Nephron progenitor cell (in vitro differentiated cells): ENCODE data around the gene C8G.

Experiments used
- DNase-seq: peaks from one replicate; pipeline ENCODE4 v3.0.0; 2021
- H3K27ac Mint-ChIP-seq: 2 replicates; pipeline ENCODE4 v1.8.0; 2021; ENCODE audit warnings: mild to moderate bottlenecking, moderate library complexity, mixed read lengths
- H3K27me3 Mint-ChIP-seq: 2 replicates; pipeline ENCODE4 v1.8.0; 2021; ENCODE audit warnings: mild to moderate bottlenecking, low read depth, mixed read lengths; ENCODE audit not compliant: poor library complexity
- H3K36me3 Mint-ChIP-seq: 2 replicates; pipeline ENCODE4 v1.8.0; 2021; ENCODE audit warnings: low read depth, mixed read lengths
- H3K4me1 Mint-ChIP-seq: 2 replicates; pipeline ENCODE4 v1.8.0; 2021; ENCODE audit warnings: mixed read lengths
- H3K4me3 Mint-ChIP-seq: 2 replicates; pipeline ENCODE4 v1.8.0; 2021; ENCODE audit warnings: mild to moderate bottlenecking, moderate library complexity, mixed read lengths
- H3K9me3 Mint-ChIP-seq: 2 replicates; pipeline ENCODE4 v1.8.0; 2021; ENCODE audit warnings: mild to moderate bottlenecking, moderate library complexity, mixed read lengths
- CTCF ChIP-seq: fragments of 200-600 bp; sonication (generic); IDR thresholded peaks from 2 replicates; pipeline ENCODE4 v1.5.0; 2021; ENCODE audit warnings: antibody characterized with exemption

C8G gene

GRCh38 chr9:136916330-136917184 is 28.5 kb upstream of the C8G start:
- Mint-ChIP-seq H3K27ac (peak overlapping the region; percentile 57), H3K36me3 (peaks cover 43% of the 10 kb centered on the region), H3K4me3 (no peak overlapping the region), H3K4me1 (no peaks in the 10 kb centered on the region), H3K27me3 (no peaks in the 10 kb centered on the region), H3K9me3 (no peaks in the 10 kb centered on the region)
- TF ChIP-seq CTCF, result no peak
- no peak for DNase-seq

- H3K27me3 Mint-ChIP-seq, result no peaks in the 10 kb centered on the region
- no peak for TF ChIP-seq CTCF
- peaks cover 43% of the 10 kb centered on the region for H3K36me3 Mint-ChIP-seq
- H3K4me1 Mint-ChIP-seq, result peaks cover 6% of the 10 kb centered on the region
- H3K4me3 Mint-ChIP-seq, result no peak overlapping the region
- no peaks in the 10 kb centered on the region for H3K9me3 Mint-ChIP-seq
- H3K27ac Mint-ChIP-seq, result peak overlapping the region; percentile 35
- DNase-seq, result no peak
Observed at GRCh38 chr9:136917902-136918301, 27.1 kb upstream of the C8G start.

GRCh38 chr9:136920069-136920468 is 25.0 kb upstream of the C8G start:
- DNase-seq, result no peak
- Mint-ChIP-seq H3K36me3 (peaks cover 37% of the 10 kb centered on the region), H3K9me3 (no peaks in the 10 kb centered on the region), H3K27ac (no peak overlapping the region), H3K4me3 (no peak overlapping the region), H3K27me3 (peaks cover 6% of the 10 kb centered on the region), H3K4me1 (peaks cover 6% of the 10 kb centered on the region)
- TF ChIP-seq CTCF, result no peak

GRCh38 chr9:136920734-136921231 is 24.3 kb upstream of the C8G start:
- peaks cover 6% of the 10 kb centered on the region for H3K27me3 Mint-ChIP-seq
- peaks cover 6% of the 10 kb centered on the region for H3K4me1 Mint-ChIP-seq
- H3K9me3 Mint-ChIP-seq, result no peaks in the 10 kb centered on the region
- H3K4me3 Mint-ChIP-seq, result no peak overlapping the region
- no peak for DNase-seq
- H3K27ac Mint-ChIP-seq, result no peak overlapping the region
- TF ChIP-seq CTCF, result no peak
- peaks cover 31% of the 10 kb centered on the region for H3K36me3 Mint-ChIP-seq

- Mint-ChIP-seq H3K27me3 (peaks cover 6% of the 10 kb centered on the region), H3K9me3 (no peaks in the 10 kb centered on the region), H3K27ac (no peak overlapping the region), H3K4me3 (no peak overlapping the region), H3K4me1 (peaks cover 6% of the 10 kb centered on the region), H3K36me3 (peaks cover 30% of the 10 kb centered on the region)
- TF ChIP-seq CTCF, result no peak
- DNase-seq, result no peak
Observed at GRCh38 chr9:136921307-136921706, 23.7 kb upstream of the C8G start.

- H3K4me3 Mint-ChIP-seq, result no peak overlapping the region
- no peak for TF ChIP-seq CTCF
- peaks cover 6% of the 10 kb centered on the region for H3K27me3 Mint-ChIP-seq
- no peak for DNase-seq
- peak overlapping the region; percentile 82 for H3K27ac Mint-ChIP-seq
- H3K9me3 Mint-ChIP-seq, result no peaks in the 10 kb centered on the region
- H3K36me3 Mint-ChIP-seq, result peaks cover 28% of the 10 kb centered on the region
- peaks cover 6% of the 10 kb centered on the region for H3K4me1 Mint-ChIP-seq
Observed at GRCh38 chr9:136921718-136922117, 23.3 kb upstream of the C8G start.
